ENCODE data around the gene FAM47E.
"Not testable (repeated sequence)": the region's sequence is repeated elsewhere in the genome, so short reads cannot be mapped to it uniquely, and the experiment has no call there.

FAM47E gene

GRCh38 chr4:76270244-76271175, 19.0 kb downstream of the FAM47E start:
- DNase-seq = no peak

DNA sequence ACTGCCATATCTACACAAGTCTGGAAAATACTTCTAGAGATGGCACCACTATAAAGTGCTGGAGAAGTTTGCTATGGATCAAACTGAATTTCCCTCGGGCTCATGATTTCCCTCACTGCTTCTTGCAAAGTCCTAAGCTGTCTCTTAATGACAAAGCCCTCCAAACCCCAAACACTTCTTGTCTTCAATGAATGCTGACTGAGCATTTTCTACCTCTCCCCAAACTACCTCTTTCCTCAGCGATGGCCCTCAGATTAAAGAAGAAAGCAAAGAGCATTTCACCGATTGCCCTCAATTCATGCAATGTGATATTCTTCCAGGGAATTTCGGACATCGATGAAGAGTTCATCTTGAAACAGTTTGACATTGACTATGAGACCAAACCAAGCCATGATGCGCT, 19.7 kb downstream of the FAM47E start:
- DNase-seq = no peak

DNA sequence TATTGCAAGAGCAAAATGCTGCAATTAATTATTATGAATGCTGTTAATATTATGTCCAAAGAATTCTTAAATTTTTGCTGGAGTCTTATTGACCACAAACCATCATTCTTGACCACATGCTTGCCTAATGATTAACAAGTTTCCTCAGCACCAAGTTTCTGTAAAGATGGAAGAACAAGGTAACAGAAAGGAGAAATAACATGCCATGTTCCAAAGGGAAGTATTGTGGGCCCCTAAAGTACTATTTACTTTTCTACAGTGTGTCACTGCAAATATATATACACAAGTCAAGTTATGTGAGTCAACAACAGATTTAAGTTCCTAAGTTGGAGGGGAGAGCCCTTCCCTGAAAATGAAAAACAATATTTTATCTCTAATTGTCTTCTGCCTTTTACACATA, 20.6 kb downstream of the FAM47E start:
- no peak for DNase-seq

DNA sequence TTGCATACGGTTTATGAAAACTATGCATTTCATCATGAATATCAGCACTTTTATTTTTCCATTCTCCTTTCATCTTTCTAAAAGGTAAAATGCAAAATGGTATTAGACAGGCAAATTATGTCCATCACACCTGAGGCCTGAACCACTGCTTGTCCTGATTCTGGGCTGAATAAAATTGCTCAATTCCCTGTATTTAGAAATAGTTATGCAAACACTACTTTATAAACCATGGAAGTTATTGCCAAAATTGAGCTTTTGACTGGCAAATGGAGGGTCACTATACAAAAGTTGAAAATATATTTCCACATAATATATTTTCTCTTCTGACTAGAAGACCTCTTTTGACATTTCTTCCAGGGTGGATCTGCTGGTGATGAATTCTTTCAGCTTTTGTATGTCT, 21.1 kb downstream of the FAM47E start:
- no peak for DNase-seq

- DNase-seq = no peak
These were observed 21.5 kb downstream of the FAM47E start for GRCh38 chr4:76272999-76273398.

DNA sequence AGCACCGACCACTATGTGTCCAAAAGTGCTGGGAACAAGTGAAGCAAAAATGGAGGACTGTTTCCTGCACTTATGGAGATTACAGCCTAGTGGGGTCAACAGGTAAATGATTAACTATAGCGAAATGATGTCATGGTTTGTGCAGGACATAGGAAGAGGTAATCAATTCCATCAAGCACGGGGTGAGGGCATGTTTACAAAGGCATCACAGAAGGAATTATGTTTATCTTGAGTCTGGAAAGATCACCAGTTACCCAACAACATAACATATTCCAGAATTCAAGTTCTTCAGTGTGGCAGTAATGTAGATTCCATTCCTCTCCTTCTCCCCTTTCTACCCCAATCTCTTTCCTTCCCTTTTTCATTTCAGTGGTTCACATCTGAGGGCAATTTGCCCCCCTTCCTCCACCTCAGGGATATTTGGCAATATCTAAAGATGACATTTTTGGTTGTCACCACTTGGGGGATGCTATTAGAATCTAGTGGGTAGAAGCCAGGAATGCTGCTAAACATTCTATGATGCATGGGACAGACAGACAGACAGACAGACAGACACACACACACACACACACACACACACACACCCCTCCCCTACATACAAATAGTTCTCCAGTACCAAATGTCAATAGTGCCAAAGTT, 24.1 kb downstream of the FAM47E start:
- no peak for DNase-seq

DNA sequence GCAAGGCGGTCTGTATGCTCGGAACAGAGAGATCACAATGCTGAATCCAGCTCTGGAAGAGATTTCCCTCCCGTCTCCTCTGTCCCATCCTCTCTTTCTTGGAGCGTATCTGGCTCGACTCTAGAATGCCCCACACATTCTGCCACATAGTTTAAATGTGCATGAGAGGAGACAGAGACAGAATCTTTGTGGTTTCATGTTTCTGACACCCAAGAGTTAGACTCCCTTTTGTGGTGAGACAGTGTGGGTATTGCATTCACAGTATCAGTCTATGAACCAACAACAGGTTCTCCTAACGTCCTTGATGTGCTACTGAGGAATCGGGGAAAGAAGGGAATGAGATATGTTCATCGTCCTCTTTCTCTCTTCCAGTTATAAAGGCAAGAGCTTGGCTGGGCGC, 25.3 kb downstream of the FAM47E start:
- DNase-seq = no peak

DNA sequence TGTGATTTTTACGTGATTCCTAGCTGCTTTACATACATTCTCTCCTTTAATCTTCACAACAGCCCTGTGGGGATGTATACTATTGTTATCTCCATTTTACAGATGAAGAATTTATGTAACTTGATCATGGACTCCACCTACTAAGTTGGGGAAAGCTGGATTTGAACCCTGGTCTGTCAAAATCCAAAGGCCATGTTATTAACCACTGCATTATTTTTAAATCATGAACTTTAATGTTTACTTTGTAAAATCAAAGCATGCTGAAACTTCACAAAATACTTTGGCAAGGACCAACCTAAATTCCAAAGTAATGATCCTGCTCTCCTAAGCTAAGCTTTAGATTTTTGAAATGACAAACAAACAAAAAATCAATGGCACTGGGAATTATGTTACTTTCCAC, 26.1 kb downstream of the FAM47E start:
- DNase-seq = no peak

DNA sequence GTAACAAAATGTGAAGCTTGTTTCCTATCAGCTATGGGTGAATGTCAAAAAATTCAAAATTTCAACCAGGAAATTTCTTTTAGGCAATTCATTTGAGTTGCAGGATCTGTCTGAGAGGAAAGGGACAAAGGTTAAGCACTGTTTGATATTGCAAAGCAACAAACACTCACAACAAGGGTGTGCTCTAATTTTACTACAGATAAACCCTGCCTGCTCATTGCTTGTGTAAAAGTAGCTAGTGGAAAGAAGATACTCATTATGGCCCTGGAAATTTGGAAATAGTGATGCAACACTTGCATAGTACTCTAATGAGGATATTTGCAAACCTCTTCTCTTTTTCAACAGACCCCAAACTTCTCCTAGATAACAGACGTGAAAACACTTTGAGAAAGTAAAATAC, 27.1 kb downstream of the FAM47E start:
- DNase-seq = no peak

DNA sequence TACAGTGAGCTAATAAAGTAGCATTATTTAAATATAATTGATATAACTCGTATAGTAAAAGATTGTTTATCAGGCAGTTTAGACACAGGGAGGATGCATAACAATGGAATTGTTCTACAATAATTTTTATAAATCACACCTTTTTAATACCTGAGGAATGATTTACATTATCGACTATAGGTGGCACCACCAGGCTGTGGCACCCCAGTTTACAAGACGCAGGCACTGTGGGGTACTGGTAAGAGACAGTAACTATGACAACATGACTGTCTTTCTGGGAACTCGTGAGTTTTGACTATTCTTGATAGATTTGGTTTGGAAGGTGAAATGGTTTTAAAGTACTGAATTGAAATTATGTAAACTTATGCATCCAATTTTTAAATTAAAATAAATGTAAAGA, 27.9 kb downstream of the FAM47E start:
- no peak for DNase-seq

- DNase-seq = no peak
These were observed 29.2 kb downstream of the FAM47E start for GRCh38 chr4:76280488-76281441.

DNA sequence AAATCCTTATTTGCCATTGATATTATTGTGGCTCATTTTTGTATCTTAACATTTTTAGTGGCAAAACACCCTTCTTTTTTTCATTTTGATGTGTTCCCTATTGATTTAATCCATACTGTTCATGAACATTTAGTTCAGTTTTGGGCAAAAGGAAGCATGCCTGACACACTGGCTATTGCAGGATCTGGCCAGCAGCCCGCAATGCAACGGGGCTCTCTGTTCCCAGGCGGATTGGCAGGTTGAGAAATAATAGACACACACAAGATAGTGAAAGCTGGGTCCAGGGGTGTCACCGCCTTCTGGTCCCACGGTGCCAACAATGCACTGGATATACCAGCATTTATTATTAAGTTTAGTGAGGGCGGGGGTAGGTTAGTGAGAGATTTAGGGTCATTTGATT, 30.1 kb downstream of the FAM47E start:
- not testable (repeated sequence) for DNase-seq

DNA sequence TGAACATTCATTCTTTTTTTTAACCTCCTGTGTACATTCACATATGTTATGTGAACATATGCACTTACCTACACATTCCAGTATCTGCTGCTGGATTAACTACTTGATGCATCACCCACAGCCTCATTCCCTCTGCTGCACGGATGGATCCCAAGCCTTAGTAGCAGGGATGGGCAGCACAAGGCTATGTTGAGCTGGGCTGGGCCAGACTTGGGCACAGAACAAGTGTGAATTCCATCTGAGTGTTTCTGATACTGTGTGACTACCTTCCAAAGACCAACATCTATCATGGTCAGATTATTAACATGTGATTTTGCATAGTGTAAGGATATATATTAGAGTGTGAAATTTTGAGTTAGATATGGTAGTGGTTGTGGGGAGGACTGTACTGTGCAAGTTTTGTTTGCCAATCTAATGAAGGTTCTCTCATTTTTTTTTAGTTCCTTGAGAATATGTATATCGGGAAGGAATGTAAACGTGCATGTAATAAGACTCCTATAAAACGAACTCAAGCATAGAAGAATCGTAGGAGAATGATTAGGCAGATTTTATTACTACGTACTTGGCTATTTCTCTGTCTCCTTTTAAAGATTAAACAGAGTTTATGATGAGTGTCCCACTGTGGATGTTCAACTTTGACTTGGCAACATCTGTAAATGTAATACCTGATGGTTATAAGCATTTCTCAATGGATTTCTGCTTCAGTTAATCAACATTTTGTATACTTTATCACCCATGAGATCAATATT, 31.6 kb downstream of the FAM47E start:
- no peak for DNase-seq

- no peak for DNase-seq
These were observed 32.4 kb downstream of the FAM47E start for GRCh38 chr4:76283900-76284299.

DNA sequence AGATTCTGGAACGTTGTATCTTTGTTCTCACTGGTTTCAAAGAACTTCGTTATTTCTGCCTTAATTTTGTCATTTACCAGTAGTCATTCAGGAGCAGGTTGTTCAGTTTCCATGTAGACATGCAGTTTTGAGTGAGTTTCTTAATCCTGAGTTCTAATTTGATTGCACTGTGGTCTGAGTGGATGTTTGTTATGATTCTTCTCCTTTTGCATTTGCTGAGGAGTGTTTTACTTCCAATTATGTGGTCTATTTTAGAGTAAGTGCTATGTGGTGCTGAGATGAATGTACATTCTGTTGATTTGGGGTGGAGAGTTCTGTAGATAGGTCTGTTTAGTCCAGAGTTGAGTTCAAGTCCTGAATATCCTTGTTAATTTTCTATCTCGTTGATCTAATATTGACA, 36.3 kb downstream of the FAM47E start:
- not testable (repeated sequence) for DNase-seq

- no peak for DNase-seq
These were observed 41.2 kb downstream of the FAM47E start for GRCh38 chr4:76292730-76293129.

DNA sequence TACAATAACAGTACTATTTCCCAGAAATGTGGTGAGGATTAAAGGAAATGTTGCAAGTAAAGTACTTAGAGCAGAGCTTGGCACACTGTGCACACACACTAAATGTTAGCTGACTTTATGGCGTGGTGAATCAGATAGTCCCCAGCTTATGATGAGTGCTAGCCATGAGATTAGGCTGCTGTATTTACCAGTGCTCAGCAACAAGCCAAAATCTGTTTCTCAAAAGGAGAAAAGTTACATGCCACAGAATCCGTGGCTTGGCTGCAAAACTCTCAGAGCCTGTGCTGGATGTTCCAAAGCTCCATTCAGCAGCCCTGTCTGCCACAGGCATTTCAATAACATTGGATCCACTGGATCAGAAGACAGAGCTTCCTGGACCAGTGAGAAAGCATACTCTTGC, 42.3 kb downstream of the FAM47E start:
- no peak for DNase-seq

DNA sequence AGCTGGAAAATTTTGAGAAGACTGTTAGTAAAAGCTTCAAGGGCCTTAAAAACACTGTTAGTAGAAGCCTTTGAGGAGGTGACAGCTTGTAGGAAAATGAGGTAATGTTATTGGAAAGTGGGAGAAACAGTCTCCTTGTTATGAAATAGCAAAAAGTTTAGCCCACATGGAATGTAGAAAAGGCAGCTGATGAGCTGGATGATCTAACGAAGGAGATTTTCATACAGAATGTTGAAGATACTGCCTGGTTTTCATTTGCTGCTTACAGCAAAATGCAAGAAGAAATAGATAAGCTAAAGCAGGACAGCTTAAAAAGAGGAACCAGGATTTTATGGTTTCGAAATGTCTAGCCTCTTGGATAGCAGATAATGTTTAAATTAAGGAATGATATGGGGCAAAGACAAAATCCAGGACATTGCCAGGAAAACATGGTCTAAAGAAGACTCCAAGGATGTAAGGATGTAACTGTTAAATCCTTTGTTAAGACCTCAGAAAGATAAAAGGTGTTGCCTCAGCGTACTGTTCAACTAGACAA, 44.8 kb downstream of the FAM47E start:
- DNase-seq = no peak

GRCh38 chr4:76298227-76298626, 46.7 kb downstream of the FAM47E start:
- DNase-seq = no peak

DNA sequence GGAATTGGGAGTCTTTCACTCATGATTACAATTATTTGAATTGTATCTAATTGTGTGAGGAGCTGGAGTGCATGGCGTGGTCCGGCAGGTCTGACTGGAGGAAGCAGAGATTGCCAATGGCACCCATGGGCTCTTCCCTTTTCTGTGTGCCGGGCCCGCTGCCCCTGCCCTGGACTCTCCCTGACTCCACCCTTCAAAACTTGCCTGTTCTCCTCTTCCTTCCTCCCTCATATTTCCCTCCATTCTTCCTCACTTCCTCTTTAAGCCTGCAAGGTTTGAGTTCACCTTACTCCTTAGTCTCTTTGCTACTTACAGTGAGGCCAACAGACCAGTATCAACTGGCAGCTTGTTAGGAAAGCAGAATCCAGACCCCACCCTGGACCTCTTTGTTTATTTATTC, 48.5 kb downstream of the FAM47E start:
- DNase-seq = no peak

- DNase-seq = peak; percentile 29
These were observed 49.7 kb downstream of the FAM47E start for GRCh38 chr4:76301068-76301774.

DNA sequence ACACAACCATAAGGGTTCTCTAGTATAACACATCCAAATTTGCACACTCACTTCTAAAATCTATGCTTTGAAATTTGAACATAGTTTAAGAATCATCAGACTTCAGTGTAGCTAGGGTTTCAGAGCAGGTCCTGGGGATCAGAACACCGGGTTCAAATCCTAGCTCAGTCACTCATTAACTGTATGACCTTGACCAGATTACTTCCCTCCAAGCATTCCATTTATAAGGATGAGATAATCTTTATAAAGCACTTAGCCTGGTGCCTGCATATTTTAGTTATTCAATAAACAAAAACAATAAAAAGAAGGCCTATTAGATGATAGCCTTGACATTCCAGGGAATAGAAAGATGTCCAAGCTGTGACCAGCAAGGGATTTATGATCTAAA, 50.2 kb downstream of the FAM47E start:
- DNase-seq = no peak

All from femur (tissue), 1 donor.